Adrenal gland (tissue), 12 donors: ENCODE results near the gene STYXL2. TPM values are rescaled to one million over a fixed set of nuclear protein-coding genes. Genes with fewer than 3 reads are reported as not detected.

Source experiments
- DNase-seq, 7 donors: peaks; one replicate each; pipeline ENCODE4 v3.0.0-alpha.2; 2019 to 2020
- H3K27ac ChIP-seq, 5 donors: fragments of 200-600 bp; sonication (generic) in 4 of 5; 1 replicate in 3 of 5; 2 replicates in 2 of 5; pipeline versions ENCODE4 v1.5.1 to v1.8.0; 2016 to 2020; ENCODE audit warnings: mild to moderate bottlenecking in 1 of 5
- H3K27me3 ChIP-seq: fragments of 200-600 bp; 2 replicates; pipeline ENCODE4 v1.8.0; 2021
- H3K36me3 ChIP-seq, 2 donors: fragments of 200-600 bp; replicated peaks in 1 of 2; 1 replicate in 1 of 2; 2 replicates in 1 of 2; pipeline versions ENCODE4 v1.5.1 to v1.8.0; 2018 to 2022
- H3K4me1 ChIP-seq, 2 donors: fragments of 200-600 bp; replicated peaks in 1 of 2; 1 replicate in 1 of 2; 2 replicates in 1 of 2; pipeline versions ENCODE4 v1.5.1 to v1.8.0; 2018 to 2021
- H3K4me3 ChIP-seq, 4 donors: fragments of 200-600 bp; sonication (generic) in 3 of 4; one replicate each; pipeline ENCODE4 v1.5.1; 2016 to 2018
- H3K9me3 ChIP-seq, 3 donors: fragments of 200-600 bp; sonication (generic) in 1 of 3; replicated peaks in 1 of 3; 1 replicate in 2 of 3; 2 replicates in 1 of 3; pipeline versions ENCODE4 v1.5.1 to v1.8.0; 2016 to 2021
- POLR2A ChIP-seq, 2 donors: fragments of 450-650 bp; IDR thresholded peaks; one replicate each; pipeline ENCODE4 v1.6.1; 2017; ENCODE audit warnings: antibody characterized with exemption in 2 of 2, mild to moderate bottlenecking in 2 of 2, moderate library complexity in 1 of 2
- WGBS, 4 donors: extraction: QIAGEN DNeasy Blood & Tissue Kit in 2 of 4; methylation state at CpG; one replicate each; pipeline versions ENCODE4 v1.1.5 to v1.1.7; 2013 to 2017; 5-methylcytosine and 5-hydroxymethylcytosine counted together
- intact Hi-C, 2 donors: fragments of 100-400 bp; cut with DNase I; formaldehyde crosslinking; loops; one replicate each; pipeline versions ENCODE4 v1.14.1 to v1.15.0; 2022 to 2023
- polyA plus RNA-seq, 3 donors: library from polyadenylated mRNA; stranded (reverse); fragments of 200-250 nt in 2 of 3; fragments of 350-450 nt in 1 of 3; fragmentation: Illumina TruSeq in 1 of 3; extraction: RNeasy Lipid Tissue Mini Kit (QIAGEN cat#74804) in 1 of 3; gene quantifications; one replicate each; pipeline ENCODE4 v1.2.3, GENCODE V29; 2013 to 2014
- total RNA-seq, 9 donors: library from RNA; depleted of rRNA in 4 of 9; stranded (reverse); fragments of >200 nt in 4 of 9; fragments of 120-200 nt in 1 of 9; fragmentation: NEBNext Ultra II Directional in 1 of 9; extraction: Animal tissue kit (Norgen Biotek cat#: 25700) in 1 of 9; gene quantifications; one replicate each; pipeline versions ENCODE4 v1.1.0 to v1.2.4, GENCODE V29; 2013 to 2023
- TF ChIP-seq, protein P1 (sequence below), 6 experiments: fragments of 450-650 bp in 4 of 6; fragments of 200-600 bp in 2 of 6; sonication (generic) in 1 of 6; IDR thresholded peaks; 1 replicate in 5 of 6; 2 replicates in 1 of 6; pipeline versions ENCODE4 v1.5.1 to v1.8.0; 2016 to 2021; ENCODE audit warnings: antibody characterized with exemption in 6 of 6, mild to moderate bottlenecking in 2 of 6, moderate library complexity in 1 of 6
- donor health status: healthy with polysubstance abuse.
- donor health status: Bipolar disorder and iron deficiency.
- donor health status: DM: yes; HTN: yes; CAD: no.
- donor health status: DM: no; HTN: no; CAD: no.
- donor health status: DM: no; HTN: no; CAD: no.
- donor health status: DM: yes; HTN: yes; CAD: no.

STYXL2 gene
- total and polyA plus RNA-seq, 12 donors, result 0.08 to 1.3 (median 0.55) TPM; not detected in 1

- TF ChIP-seq, protein P1, sequence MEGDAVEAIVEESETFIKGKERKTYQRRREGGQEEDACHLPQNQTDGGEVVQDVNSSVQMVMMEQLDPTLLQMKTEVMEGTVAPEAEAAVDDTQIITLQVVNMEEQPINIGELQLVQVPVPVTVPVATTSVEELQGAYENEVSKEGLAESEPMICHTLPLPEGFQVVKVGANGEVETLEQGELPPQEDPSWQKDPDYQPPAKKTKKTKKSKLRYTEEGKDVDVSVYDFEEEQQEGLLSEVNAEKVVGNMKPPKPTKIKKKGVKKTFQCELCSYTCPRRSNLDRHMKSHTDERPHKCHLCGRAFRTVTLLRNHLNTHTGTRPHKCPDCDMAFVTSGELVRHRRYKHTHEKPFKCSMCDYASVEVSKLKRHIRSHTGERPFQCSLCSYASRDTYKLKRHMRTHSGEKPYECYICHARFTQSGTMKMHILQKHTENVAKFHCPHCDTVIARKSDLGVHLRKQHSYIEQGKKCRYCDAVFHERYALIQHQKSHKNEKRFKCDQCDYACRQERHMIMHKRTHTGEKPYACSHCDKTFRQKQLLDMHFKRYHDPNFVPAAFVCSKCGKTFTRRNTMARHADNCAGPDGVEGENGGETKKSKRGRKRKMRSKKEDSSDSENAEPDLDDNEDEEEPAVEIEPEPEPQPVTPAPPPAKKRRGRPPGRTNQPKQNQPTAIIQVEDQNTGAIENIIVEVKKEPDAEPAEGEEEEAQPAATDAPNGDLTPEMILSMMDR (IDR thresholded peaks at IDR 0.05), result no peak
- TF ChIP-seq POLR2A (IDR thresholded peaks at IDR 0.05), result no peak
- H3K4me1 ChIP-seq, result no peaks in the 10 kb centered on the region
- intact Hi-C loops, result no loop called here
- no peak overlapping the region for H3K27ac ChIP-seq
- no peaks in the 10 kb centered on the region for H3K9me3 ChIP-seq
- H3K4me3 ChIP-seq, result no peak overlapping the region
- 64 to 78% (median 77%) methylated on average over 2 of the region's 2 CpGs for WGBS, 4 donors
- no peaks in the 10 kb centered on the region for H3K36me3 ChIP-seq
- no peak for DNase-seq
- peaks cover 10% of the 10 kb centered on the region for H3K27me3 ChIP-seq
These were observed 7.9 kb downstream of the STYXL2 start for GRCh38 chr1:167101754-167102153.

DNA sequence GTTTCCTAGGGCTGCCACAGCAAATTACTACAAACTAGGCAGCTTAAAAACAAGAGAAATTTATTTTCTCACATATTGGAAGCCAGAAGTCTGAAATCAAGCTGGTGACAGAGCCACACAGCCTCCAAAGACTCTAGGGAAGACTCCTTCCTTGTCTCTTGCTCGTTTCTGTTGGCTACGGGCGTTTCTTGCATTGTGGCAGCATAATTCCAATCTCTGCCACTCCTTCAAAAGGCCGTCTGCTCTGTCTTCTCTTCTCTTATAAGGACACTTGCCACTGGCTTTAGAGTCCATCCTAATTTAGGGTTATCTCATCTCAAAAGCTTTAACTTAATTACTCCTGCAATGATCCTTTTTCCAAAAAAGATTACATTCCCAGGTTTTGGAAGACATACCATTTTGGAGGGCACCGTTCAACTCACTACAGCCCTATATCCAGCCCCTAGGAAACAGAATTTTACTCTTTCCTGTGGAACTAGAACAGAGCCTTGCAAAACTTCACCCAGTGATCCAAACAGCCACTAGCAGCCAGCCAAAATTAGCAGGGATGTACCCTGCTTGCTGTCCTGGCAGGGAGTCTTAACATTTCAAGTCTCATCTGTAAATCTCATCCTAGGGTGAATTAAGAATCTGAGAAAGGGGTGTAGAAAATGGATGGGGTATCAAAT is 9.2 kb downstream of the STYXL2 start:
- Histone ChIP-seq H3K36me3 (no peaks in the 10 kb centered on the region), H3K4me1 (no peaks in the 10 kb centered on the region), H3K4me3 (no peak overlapping the region), H3K27ac (no peak overlapping the region), H3K9me3 (no peaks in the 10 kb centered on the region), H3K27me3 (peaks cover 10% of the 10 kb centered on the region)
- intact Hi-C loops, result no loop called here
- WGBS, 4 donors, result 72 to 79% (median 75%) methylated on average over 5 of the region's 5 CpGs
- no peak for DNase-seq
- no peak for TF ChIP-seq POLR2A (IDR thresholded peaks at IDR 0.05)
- TF ChIP-seq, protein P1 (IDR thresholded peaks at IDR 0.05), result no peak

DNA sequence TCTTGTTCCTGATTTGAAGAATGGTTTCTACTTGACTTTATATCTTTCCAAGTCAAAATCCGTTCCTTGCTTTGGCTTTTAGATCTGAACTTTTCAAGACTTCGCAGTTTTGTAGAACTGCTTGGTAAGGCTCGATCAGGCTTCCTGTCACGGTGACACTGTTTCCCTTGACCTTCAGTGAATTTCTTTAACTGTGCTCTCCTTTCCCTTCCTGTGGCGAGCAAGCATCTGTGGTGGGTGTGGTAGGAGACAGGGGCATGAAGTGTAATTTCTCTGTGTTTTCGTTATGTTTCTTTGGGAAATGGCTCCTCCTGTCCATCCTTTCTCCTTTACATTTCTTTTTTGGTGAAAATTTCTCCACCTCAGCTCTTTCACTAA is 10.4 kb downstream of the STYXL2 start:
- H3K9me3 ChIP-seq, result no peaks in the 10 kb centered on the region
- H3K27ac ChIP-seq, result no peak overlapping the region
- TF ChIP-seq, protein P1 (IDR thresholded peaks at IDR 0.05), result no peak
- TF ChIP-seq POLR2A (IDR thresholded peaks at IDR 0.05), result no peak
- no peak overlapping the region for H3K4me3 ChIP-seq
- H3K27me3 ChIP-seq, result peaks cover 10% of the 10 kb centered on the region
- no peak for DNase-seq
- H3K4me1 ChIP-seq, result no peaks in the 10 kb centered on the region
- H3K36me3 ChIP-seq, result no peaks in the 10 kb centered on the region
- WGBS, 4 donors, result 53 to 63% (median 59%) methylated on average over 6 of the region's 6 CpGs
- intact Hi-C loops, result no loop called here

- TF ChIP-seq POLR2A (IDR thresholded peaks at IDR 0.05), result no peak
- TF ChIP-seq, protein P1 (IDR thresholded peaks at IDR 0.05), result no peak
- no peak overlapping the region for H3K27ac ChIP-seq
- H3K27me3 ChIP-seq, result peaks cover under 1% of the 10 kb centered on the region
- DNase-seq, result no peak
- intact Hi-C loops, result no loop called here
- no peaks in the 10 kb centered on the region for H3K9me3 ChIP-seq
- H3K4me1 ChIP-seq, result no peaks in the 10 kb centered on the region
- no peak overlapping the region for H3K4me3 ChIP-seq
- 35 to 43% (median 40%) methylated on average over 12 of the region's 12 CpGs for WGBS, 4 donors
- H3K36me3 ChIP-seq, result no peaks in the 10 kb centered on the region
These were observed 11.6 kb downstream of the STYXL2 start for GRCh38 chr1:167105271-167106118.
